GM19099 (cell line): ENCODE measurements around the gene ATP2A3.

ENCODE experiments used
- POLR2A ChIP-seq: IDR thresholded peaks from 3 replicates; pipeline ENCODE4 v1.6.1; 2011; ENCODE audit warnings: low read depth; ENCODE audit not compliant: insufficient read length; ENCODE audit errors: extremely low read depth

The ATP2A3 gene

GRCh38 chr17:3879591-3880417 lies 84.4 kb downstream of the ATP2A3 start:
- no peak for TF ChIP-seq POLR2A

GRCh38 chr17:3879186-3879585 lies 85.1 kb downstream of the ATP2A3 start:
- TF ChIP-seq POLR2A = no peak

GRCh38 chr17:3877220-3877619 lies 87.0 kb downstream of the ATP2A3 start:
- TF ChIP-seq POLR2A = no peak

- no peak for TF ChIP-seq POLR2A
Measured at GRCh38 chr17:3875317-3875716, 88.9 kb downstream of the ATP2A3 start.
